GM18861 (cell line): ENCODE results near the gene COMMD1.
"Not testable (repeated sequence)": the region's sequence is repeated elsewhere in the genome, so short reads cannot be mapped to it uniquely, and the experiment has no call there.

Source experiments
- ATAC-seq: cut with Tn5 transposase; IDR thresholded peaks from one replicate; pipeline ENCODE4 v1.9.1; 2021; ENCODE audit not compliant: unreplicated experiment

COMMD1 gene

GRCh38 chr2:62014102-62014501 is 108.6 kb downstream of the COMMD1 start:
- ATAC-seq, result no peak

DNA sequence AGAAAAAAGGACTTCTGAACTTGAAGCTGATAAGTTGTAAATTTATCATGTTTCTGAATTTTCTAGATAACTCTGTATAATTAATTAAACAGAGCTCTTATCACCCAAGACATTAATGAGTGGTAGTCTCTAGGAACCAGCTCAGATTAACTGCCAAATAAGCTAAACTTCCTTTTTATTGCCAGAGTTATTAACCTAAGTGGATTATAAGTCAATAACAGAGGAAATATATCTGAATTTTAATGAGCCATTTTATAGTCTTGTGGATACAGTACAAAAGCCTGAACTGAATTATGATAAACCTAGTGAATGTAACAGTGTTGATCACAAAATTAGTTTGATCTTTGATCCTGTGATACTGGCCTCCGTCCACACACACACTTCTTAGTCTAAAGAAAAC is 111.5 kb downstream of the COMMD1 start:
- ATAC-seq, result no peak

DNA sequence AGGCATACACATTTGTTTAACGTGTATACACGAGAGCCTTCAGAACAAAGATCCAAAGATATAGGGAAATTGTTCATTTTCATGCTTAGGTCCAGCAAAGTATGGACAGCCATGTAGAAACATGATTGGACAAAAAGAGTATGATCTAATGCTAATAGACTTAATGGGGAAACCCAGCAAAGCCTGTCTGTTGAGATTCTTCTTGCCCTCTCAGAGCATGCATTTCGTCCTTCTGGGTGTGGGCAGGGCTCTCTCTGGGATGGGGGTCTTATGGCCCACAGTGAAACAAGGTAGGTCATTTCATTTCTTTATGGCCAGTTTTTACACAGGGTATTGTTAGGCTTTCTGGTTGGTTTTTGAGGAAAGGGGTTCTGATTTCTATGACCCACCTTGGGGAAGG is 124.4 kb downstream of the COMMD1 start:
- ATAC-seq, result no peak

DNA sequence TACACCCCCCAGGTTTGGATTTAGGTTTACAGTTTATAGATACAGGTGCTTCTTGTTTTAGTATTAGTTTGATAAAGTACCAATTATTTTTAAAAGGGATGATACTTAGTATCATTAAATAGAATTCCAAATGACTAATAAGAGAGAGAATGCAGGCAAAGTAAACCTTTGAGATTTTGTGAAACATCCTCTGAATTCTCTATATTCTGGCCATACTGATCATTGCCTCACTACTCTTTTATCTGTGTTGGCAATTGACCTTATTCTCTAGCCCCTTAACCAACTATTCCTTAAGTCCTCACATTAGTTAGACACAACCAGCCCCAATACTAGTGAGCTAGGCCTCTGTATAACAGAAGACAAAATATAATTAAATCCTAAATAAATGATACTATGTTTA is 125.4 kb downstream of the COMMD1 start:
- ATAC-seq, result no peak

DNA sequence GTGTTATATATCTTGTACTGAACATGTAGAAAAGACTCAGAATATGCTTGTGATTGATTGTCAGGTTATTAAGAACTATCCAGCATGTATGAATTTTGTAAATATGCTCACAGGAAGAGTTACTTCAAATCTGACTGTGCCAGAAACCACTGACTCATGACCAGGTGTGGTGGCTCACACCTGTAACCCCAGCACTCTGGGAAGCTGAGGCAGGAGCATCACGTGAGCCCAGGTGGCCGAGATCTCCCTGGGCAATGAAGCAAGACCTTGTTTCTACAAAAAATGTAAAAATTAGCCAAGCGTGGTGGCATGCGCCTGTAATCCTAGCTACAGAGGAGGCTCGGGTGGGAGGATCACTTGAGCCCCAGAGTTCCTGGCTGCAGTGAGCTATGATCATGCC is 126.6 kb downstream of the COMMD1 start:
- ATAC-seq, result no peak

- ATAC-seq, result no peak
Observed at GRCh38 chr2:62034715-62035114, 129.2 kb downstream of the COMMD1 start.

DNA sequence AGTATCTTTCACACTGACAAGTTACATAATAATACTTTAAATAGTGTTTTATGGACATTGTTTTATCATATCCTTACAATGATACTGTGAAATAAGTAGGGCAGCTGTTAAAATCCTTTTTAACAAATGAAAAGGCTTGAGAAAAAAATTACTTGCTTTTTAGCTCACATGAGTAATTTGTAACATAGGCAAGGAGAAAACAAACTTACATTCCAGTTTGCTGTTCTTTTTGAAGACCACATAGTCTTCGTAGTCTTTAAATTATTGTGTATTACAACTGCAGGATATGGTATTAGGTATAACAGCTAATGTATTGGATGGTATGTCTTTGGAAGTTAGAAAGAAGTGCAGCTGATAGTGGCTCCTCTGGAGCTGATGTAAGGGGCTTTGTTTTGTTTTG is 130.8 kb downstream of the COMMD1 start:
- ATAC-seq, result no peak

DNA sequence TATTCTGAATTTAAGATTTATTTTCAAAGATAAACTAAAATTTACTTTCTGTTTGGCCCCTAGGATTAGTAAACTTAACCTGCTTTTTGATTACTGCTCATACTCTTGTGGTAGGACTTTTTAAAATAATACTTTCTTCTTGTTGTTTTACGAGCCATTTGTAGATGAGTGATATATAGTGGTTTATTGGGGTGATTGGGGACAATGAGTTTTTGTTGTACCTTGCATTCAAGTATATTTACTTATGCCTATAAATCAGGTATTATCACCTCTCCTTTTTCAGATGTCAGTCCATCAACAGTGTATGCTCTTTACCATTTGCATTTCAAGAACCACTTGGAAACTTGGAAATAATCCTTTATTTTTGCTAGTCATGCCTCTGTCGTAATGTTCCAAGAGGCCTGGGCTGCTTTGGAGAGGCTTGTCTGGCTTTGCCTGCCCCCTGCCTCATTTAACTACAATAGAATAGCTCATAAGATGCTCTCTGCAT is 131.3 kb downstream of the COMMD1 start:
- ATAC-seq, result no peak

DNA sequence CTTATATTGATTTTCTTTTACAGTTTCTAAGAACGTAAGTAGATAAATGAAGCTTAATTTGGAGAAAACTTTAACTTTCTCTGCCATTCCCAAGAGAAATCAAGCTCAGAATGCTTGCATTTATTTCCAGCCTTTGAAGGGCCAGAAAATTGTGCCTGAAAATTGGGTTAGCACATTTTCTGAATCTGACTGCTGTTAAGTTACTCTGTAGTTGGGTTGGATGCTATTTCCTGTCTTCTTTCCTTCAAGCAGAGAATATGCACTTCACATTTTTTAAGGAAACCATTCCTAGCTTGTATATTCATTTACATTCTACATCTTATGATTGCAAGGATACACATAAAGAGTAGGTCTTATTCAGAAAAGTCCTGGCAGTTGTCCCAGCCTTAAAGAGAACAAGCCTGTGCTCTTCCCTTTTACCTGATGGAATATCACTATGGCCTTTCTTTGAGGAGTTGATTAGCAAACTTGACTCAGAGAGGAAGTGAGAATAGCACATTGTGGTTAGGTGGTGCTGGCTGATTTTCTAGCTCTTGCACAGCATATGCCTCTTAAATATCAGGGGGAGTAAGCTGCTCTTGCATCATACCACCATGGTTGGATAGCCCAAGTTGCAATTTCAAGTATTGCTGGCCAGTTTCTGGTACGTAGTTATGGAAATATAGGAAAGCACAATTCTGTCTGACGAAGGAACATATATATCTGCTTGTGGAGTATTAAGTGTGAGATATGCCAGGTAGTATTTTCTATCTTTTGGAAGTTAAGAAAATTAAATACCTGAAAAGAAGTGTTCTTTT is 133.7 kb downstream of the COMMD1 start:
- ATAC-seq, result peak; percentile 97

DNA sequence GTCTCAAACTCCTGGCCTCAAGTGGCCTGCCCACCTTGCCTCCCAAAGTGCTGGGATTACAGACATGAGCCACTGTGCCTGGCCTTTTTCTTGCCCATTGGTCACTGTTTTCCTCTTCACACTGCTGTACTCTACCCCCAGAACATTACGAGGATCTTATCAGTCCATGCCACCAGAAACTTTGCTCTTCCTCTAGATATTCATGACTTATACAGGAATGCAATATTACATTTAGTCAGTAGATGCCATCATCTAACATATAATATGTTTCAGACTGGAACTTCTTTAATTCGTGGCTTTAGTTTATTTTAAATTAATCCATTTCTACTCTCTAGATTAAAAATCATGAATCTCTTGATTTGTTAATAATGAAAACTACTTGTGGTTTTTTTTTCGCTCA is 135.5 kb downstream of the COMMD1 start:
- no peak for ATAC-seq

GRCh38 chr2:62041701-62042385 is 136.4 kb downstream of the COMMD1 start:
- not testable (repeated sequence) for ATAC-seq

- no peak for ATAC-seq
Observed at GRCh38 chr2:62042400-62042799, 136.9 kb downstream of the COMMD1 start.

DNA sequence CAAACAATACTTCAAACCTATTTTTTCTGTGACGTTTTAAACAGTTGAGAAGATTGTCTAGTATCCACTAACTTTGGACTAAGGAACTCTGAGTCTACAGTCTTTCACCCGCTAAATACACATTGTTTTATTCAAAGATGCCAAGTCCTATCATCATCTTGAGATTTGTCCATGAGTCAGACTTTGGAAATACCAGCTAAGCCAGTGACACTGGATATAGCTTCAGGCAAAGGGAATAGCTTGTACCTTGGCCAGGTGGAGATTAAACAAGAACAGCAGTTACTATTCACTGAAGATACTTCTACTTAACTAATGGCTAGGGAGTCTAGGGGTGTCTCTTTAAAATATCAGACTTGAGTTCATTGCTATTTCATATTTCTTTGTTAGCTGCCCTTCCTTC is 137.5 kb downstream of the COMMD1 start:
- no peak for ATAC-seq

DNA sequence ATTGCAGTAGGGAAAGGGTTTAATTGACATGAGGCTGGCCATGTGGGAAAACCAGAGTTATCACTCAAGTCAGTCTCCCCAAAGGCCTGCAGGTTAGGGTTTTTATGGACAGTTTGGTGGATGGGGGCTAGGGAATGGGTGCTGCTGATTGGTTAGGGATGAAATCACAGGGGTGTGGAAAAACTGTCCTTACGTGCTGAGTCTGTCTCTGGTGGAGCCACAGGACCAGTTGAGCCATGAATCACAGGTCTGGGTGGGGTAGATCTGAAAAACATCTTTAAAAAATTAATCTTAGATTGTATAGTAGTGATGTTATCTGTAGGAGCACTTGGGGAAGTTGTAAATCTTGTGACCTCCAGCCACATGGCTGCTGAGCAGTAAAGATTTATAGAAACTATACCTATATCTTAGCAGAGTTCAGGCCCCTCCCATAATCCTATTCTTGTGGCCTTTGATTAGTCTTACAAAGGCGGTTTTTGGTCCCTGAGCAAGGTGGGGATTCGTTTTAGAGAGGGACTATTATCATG is 139.6 kb downstream of the COMMD1 start:
- no peak for ATAC-seq

DNA sequence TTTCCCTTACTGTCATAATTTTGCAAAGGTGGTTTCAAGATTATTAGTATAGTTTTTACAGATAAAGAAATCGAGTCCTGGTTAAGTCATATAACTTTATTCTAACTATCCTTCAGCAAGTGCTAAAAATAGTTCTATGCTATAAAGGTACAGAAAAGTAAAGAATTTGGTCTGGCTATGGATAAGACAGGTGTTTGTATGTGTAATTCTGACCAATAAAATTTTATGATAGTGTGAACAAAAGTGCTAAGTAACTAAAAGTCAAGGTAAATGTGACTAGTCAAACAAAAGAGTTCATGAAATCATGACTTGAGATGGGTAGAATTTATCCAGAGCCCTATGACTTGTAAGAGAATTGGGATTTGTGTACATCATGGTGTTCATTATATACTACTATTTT is 140.7 kb downstream of the COMMD1 start:
- ATAC-seq, result no peak

- ATAC-seq, result no peak
Observed at GRCh38 chr2:62050456-62051045, 145.1 kb downstream of the COMMD1 start.

DNA sequence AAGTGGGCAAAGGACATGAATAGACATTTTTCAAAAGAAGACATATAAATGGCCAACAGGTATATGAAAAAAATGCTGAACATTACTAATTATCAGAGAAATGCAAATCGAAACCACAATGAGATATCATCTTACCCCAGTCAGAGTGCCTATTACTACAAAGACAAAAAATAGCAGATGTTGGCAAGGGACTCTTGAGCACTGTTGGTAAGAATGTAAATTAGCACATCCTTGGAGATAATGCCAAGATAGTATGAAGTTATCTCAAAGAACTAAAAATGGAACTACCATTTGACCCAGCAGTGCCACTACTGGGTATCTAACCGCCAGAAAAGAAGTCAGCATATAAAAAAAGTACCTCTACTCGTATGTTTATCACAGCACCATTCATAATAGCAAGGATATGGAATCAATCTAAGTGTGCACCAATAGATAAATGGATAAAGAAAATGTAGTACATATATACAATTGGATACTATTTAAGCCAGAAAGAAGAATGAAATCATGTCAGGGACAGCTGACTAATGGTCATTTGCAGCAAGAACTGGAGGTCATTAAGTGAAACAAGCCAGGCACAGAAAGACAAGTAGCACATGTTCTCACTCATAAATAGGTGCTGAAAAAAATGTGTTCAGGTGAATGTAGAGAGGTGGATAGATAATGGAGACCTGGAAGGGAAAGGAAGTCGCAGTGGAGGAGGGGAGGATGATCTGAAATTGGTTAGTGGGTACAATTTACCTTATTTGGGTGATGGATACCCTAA is 148.7 kb downstream of the COMMD1 start:
- ATAC-seq, result no peak

DNA sequence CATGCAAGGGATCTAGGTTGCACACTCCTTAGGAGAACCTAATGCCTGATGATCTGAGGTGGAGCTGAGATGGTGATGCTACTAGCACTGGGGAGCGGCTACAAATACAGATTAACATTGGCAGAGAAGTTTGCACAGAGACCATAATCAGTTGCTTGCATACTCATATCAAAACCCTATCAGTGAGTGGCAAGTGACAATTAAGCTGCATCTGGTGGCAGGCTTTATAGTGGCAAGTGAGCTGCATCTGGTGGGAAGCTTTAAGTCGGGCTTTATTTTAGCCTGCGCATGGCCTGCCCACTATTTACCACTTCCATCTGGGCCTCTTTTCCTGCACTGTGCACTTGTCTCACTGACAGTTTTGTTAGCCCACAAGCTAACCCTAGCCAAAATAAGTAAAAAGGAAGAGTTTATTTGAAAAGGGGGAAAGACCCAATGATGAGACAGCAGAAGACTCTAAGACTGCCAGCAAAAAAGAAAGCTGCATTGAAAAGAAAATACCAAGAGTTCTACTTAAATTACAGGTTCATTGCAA is 149.5 kb downstream of the COMMD1 start:
- ATAC-seq, result no peak

DNA sequence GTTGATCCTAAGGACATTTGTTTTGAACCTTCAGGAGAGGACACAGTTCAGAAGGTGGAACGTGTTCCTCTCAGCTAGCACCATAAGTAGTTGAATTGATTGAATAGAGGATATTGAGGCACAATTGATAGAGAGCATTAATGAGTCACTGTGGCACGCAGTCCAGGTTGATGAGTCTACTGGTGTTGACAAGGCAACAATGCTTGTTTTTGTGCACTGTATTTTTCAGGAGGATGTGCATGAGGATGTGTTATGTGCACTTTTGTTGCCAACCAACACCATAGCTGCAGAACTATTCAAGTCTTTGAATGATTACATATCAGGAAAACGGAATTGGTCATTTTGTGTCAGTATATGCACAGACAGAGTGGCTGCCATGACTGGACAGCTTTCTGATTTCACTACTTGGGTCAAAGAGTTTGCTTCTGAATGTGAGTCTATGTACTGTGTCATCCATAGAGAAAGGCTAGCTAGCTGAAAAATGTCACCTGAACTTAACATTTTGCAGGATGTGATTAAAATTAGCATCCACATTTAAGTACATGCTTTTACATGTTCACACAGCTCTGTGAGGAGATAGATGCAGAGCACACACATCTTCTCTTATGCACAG is 150.4 kb downstream of the COMMD1 start:
- no peak for ATAC-seq

DNA sequence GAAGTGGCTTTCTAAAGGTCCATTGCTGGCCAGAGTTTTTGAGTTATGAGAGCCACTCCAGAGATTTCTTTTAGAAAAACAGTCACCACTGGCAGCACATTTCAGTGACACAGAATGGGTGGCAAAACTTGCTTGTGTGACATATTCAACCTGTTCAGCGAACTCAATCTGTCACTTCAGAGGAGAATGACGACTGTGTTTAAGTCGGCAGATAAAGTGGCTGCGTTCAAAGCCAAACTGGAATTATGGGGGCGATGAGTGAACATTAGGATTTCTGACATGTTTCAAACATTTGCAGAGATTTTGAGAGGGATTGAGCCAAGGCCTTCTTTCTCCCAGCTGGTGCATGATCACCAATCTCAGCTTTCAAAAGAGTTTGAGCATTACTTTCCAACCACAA is 150.9 kb downstream of the COMMD1 start:
- no peak for ATAC-seq
